Activated CD4-positive, alpha-beta T cell treated with anti-CD3 and anti-CD28 coated beads for 48 hours (primary cell): Measurements from ENCODE around the gene SEC31A.
"Not testable (repeated sequence)": the region's sequence is repeated elsewhere in the genome, so short reads cannot be mapped to it uniquely, and the experiment has no call there.

Experiments
- DNase-seq: peaks from one replicate; pipeline ENCODE4 v3.0.0-alpha.2; 2020

Gene SEC31A

GRCh38 chr4:82823062-82823461 is 67.9 kb downstream of the SEC31A start:
- DNase-seq, result no peak

- no peak for DNase-seq
These were observed 70.3 kb downstream of the SEC31A start for GRCh38 chr4:82820689-82821088.

GRCh38 chr4:82818664-82819662 is 72.0 kb downstream of the SEC31A start:
- DNase-seq, result no peak

- DNase-seq, result not testable (repeated sequence)
These were observed 74.1 kb downstream of the SEC31A start for GRCh38 chr4:82816874-82817273.

- no peak for DNase-seq
These were observed 76.9 kb downstream of the SEC31A start for GRCh38 chr4:82814034-82814433.

GRCh38 chr4:82811838-82812341 is 79.1 kb downstream of the SEC31A start:
- DNase-seq, result no peak

GRCh38 chr4:82811392-82811791 is 79.6 kb downstream of the SEC31A start:
- DNase-seq, result no peak

- no peak for DNase-seq
These were observed 80.8 kb downstream of the SEC31A start for GRCh38 chr4:82810176-82810575.

GRCh38 chr4:82809619-82810018 is 81.3 kb downstream of the SEC31A start:
- DNase-seq, result no peak

- DNase-seq, result no peak
These were observed 87.2 kb downstream of the SEC31A start for GRCh38 chr4:82803746-82804145.

- no peak for DNase-seq
These were observed 88.0 kb downstream of the SEC31A start for GRCh38 chr4:82802911-82803310.

- DNase-seq, result no peak
These were observed 88.9 kb downstream of the SEC31A start for GRCh38 chr4:82801910-82802521.

GRCh38 chr4:82799006-82799881 is 91.7 kb downstream of the SEC31A start:
- no peak for DNase-seq

- DNase-seq, result peak; percentile 66
These were observed 92.6 kb downstream of the SEC31A start, which contains the start of gene SCD5 for GRCh38 chr4:82798168-82799005. Gene SCD5 (minus strand): TSS chr4:82798796. CDS start chr4:82798537, 259 bp downstream.

- DNase-seq, result peak; percentile 17
These were observed 93.4 kb downstream of the SEC31A start for GRCh38 chr4:82797405-82798111.

GRCh38 chr4:82797040-82797404 is 93.9 kb downstream of the SEC31A start:
- DNase-seq, result no peak

GRCh38 chr4:82792912-82793649 is 97.9 kb downstream of the SEC31A start:
- no peak for DNase-seq

- DNase-seq, result no peak
These were observed 99.8 kb downstream of the SEC31A start for GRCh38 chr4:82791179-82791578.

GRCh38 chr4:82790060-82790660 is 100.8 kb downstream of the SEC31A start:
- DNase-seq, result no peak
